Brain microvascular endothelial cell (primary cell): ENCODE measurements around the gene USP5.

Source experiments
- DNase-seq: peaks from one replicate; pipeline ENCODE4 v3.0.0-alpha.2; 2020
- H3K27ac ChIP-seq: fragments of 250-450 bp; sonication (Bioruptor Pico); 2 replicates; pipeline ENCODE4 v1.5.1; 2020; ENCODE audit warnings: mild to moderate bottlenecking, moderate library complexity
- H3K27me3 ChIP-seq: fragments of 250-450 bp; sonication (Bioruptor Pico); replicated peaks from 2 replicates; pipeline ENCODE4 v1.5.1; 2020; ENCODE audit warnings: mild to moderate bottlenecking
- H3K36me3 ChIP-seq: fragments of 250-450 bp; sonication (Bioruptor Pico); replicated peaks from 2 replicates; pipeline ENCODE4 v1.5.1; 2020; ENCODE audit warnings: mild to moderate bottlenecking
- H3K4me3 ChIP-seq: 2 replicates; pipeline ENCODE4 v1.5.1; 2011; ENCODE audit warnings: low read depth, mild to moderate bottlenecking, control low read depth, low read length, moderate library complexity
- in situ Hi-C: cut with HindIII; loops from 2 replicates; pipeline ENCODE4 v1.10.0; 2017; ENCODE audit warnings: low sequenced_read_pairs, low pct_ligation_motif_present
- TF ChIP-seq, protein P1 (sequence below): IDR thresholded peaks from 2 replicates; pipeline ENCODE4 v1.5.1; 2011; ENCODE audit warnings: low read depth, mild to moderate bottlenecking, moderate library complexity, low read length, control low read depth, inconsistent platforms; ENCODE audit errors: missing control alignments

The USP5 gene

DNA sequence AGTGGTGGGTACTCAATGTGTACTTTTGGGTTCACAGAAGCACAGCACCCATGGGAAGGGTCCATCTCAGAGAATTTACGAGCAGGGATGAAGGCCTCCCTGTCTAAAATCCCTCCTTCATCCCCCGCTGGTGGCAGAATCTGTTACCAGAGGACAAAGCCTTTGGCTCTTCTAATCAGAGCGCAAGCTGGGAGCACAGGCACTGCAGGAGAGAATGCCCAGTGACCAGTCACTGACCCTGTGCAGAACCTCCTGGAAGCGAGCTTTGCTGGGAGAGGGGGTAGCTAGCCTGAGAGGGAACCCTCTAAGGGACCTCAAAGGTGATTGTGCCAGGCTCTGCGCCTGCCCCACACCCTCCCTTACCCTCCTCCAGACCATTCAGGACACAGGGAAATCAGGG is 31.8 kb upstream of the USP5 start:
- Histone ChIP-seq H3K4me3 (no peak overlapping the region), H3K27me3 (no peaks in the 10 kb centered on the region), H3K27ac (no peak overlapping the region), H3K36me3 (no peaks in the 10 kb centered on the region)
- no peak for DNase-seq
- in situ Hi-C loops, result no loop called here
- TF ChIP-seq, protein P1, sequence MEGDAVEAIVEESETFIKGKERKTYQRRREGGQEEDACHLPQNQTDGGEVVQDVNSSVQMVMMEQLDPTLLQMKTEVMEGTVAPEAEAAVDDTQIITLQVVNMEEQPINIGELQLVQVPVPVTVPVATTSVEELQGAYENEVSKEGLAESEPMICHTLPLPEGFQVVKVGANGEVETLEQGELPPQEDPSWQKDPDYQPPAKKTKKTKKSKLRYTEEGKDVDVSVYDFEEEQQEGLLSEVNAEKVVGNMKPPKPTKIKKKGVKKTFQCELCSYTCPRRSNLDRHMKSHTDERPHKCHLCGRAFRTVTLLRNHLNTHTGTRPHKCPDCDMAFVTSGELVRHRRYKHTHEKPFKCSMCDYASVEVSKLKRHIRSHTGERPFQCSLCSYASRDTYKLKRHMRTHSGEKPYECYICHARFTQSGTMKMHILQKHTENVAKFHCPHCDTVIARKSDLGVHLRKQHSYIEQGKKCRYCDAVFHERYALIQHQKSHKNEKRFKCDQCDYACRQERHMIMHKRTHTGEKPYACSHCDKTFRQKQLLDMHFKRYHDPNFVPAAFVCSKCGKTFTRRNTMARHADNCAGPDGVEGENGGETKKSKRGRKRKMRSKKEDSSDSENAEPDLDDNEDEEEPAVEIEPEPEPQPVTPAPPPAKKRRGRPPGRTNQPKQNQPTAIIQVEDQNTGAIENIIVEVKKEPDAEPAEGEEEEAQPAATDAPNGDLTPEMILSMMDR, result no peak

DNA sequence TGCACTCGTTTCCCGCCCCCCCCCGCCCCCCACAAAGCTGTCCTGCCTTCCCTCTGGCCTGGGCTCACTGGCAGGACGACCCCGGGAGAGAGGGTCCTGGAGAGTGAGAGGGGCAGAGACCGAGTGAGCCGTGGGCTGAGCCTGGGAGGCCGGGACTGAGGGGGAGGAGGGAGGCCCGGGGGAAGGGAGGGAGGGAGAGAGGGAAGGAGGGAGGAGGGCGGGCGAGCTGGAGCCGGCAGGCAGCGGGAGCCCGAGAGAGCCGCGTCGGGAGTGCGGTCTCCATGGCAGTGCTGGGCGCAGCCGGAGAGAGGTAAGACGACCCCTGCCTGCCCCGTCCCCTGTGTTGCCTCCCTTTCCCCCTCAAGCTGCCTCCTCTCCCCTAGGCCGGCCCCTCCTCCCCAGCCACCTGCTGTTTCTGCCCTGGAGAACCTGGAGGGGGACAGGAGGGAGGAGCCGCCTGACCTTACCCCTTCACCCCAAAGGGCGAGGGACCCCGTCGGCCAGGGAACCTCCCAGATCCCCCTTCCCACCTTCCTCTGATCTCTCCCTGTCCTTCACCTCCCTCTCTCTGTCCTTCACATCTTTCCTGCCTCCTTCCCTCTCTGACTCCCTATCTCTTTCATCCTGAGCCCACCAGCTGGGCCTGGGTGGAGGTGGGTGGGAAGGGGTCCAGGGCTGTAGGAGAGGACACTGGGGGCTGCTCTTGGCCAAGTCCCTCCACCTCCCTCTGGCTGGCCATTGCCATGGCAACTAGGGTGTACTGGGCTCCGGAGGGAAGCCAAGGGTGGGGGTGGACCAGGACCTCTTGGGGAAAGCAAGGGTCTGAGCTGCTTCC is 30.1 kb upstream of the USP5 start, which contains the start of gene GPR162:
Gene GPR162, plus strand, starts transcription at position 231 of the 835 bp plus-strand sequence. CDS start 2,078 bp downstream, outside the sequence.
- peak; percentile 12 for DNase-seq
- no peak within 1 kb of the TSS for H3K27ac ChIP-seq
- TF ChIP-seq, protein P1, result no peak
- H3K36me3 ChIP-seq, result no peaks in the 10 kb centered on the region
- in situ Hi-C loops, result no loop called here
- peak within 1 kb of the TSS; percentile 47 for H3K4me3 ChIP-seq
- no peaks in the 10 kb centered on the region for H3K27me3 ChIP-seq

DNA sequence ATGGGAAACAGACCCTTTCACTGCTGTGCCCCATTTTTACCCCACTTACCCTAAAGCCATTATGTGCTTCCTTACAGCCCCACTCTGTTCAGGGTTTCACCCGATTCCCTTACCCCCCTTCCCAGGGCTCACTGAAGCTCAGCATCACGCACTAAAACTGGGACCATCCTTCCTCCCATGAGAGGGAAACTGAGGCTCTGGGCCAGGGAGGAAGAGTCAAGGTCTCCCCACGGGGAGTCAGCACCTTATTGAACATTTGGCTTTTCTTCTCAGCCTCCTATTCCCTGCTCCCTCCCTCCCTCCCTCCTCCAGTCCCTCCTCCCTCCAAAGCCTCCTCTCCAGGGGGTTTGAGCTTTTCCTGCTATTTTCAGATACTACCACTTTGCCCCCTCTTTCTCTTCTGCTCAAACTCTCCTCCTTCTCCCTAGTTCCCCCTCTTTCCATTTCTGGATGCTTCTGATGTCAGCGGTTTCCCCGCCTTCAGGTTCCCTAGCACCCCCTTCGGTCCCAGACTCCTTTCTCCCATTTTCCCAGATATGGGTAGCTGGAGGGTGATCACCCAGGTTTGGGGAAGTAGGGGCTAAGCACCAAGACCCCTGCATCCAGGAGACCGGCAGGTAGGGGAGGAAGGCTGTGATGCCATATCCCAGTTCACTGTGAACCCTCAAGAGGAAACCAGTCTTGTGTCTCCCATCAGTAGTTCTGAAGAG is 29.4 kb upstream of the USP5 start:
- in situ Hi-C loops, result no loop called here
- Histone ChIP-seq H3K4me3 (no peak overlapping the region), H3K36me3 (no peaks in the 10 kb centered on the region), H3K27ac (no peak overlapping the region), H3K27me3 (no peaks in the 10 kb centered on the region)
- DNase-seq, result no peak
- TF ChIP-seq, protein P1, result no peak

GRCh38 chr12:6823182-6824084 is 28.5 kb upstream of the USP5 start:
- no peaks in the 10 kb centered on the region for H3K27me3 ChIP-seq
- DNase-seq, result no peak

More at GRCh38 chr12:6823182-6824084, 28.5 kb upstream of the USP5 start:
- Histone ChIP-seq H3K4me3 (no peak overlapping the region), H3K36me3 (no peaks in the 10 kb centered on the region), H3K27ac (no peak overlapping the region)
- in situ Hi-C loops, result no loop called here
- TF ChIP-seq, protein P1, result no peak
